Suprapubic skin (tissue), 4 donors: ENCODE data around the gene ST7.

ENCODE experiments used
- POLR2A ChIP-seq, 2 donors: fragments of 450-650 bp; IDR thresholded peaks; one replicate each; pipeline ENCODE4 v1.6.1; 2017; ENCODE audit warnings: antibody characterized with exemption in 2 of 2, mild to moderate bottlenecking in 2 of 2, moderate library complexity in 2 of 2
- POLR2AphosphoS5 ChIP-seq, 3 donors: sonication (generic); formaldehyde crosslinking; IDR thresholded peaks; one replicate each; pipeline ENCODE4 v1.6.1; 2017; ENCODE audit warnings: antibody characterized with exemption in 3 of 3
- TF ChIP-seq, protein P1 (sequence below), 2 donors: fragments of 200-600 bp in 1 of 2; fragments of 450-650 bp in 1 of 2; sonication (generic) in 1 of 2; IDR thresholded peaks; one replicate each; pipeline ENCODE4 v1.5.1; 2016 to 2019; ENCODE audit warnings: antibody characterized with exemption in 2 of 2, mild to moderate bottlenecking in 1 of 2, moderate library complexity in 1 of 2

DNA sequence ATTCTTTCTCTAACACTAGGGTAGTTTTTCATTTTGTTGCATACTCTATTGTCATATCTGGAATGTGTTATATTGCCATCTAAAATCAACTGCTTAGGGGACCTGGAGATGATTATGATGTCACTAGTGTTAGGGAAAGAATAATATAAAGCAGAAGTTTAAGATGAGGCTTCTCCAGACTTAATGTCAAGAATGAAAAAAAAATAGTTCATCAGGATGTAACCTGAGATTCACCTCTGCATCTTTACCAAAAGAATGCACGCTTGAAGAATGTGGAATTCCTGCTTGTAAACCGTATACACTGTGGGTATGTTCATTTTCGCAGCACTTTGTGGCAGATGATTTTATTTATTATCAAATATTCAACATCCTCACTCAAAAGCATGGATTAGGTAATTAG is 184.6 kb downstream of the ST7 start:
- TF ChIP-seq, protein P1, sequence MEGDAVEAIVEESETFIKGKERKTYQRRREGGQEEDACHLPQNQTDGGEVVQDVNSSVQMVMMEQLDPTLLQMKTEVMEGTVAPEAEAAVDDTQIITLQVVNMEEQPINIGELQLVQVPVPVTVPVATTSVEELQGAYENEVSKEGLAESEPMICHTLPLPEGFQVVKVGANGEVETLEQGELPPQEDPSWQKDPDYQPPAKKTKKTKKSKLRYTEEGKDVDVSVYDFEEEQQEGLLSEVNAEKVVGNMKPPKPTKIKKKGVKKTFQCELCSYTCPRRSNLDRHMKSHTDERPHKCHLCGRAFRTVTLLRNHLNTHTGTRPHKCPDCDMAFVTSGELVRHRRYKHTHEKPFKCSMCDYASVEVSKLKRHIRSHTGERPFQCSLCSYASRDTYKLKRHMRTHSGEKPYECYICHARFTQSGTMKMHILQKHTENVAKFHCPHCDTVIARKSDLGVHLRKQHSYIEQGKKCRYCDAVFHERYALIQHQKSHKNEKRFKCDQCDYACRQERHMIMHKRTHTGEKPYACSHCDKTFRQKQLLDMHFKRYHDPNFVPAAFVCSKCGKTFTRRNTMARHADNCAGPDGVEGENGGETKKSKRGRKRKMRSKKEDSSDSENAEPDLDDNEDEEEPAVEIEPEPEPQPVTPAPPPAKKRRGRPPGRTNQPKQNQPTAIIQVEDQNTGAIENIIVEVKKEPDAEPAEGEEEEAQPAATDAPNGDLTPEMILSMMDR (IDR thresholded peaks at IDR 0.05): no peak
- TF ChIP-seq POLR2A (IDR thresholded peaks at IDR 0.05): no peak
- TF ChIP-seq POLR2AphosphoS5 (IDR thresholded peaks at IDR 0.05): no peak
